Hindlimb muscle (tissue), 1 donor: ENCODE measurements around the gene GJC1. TPM values are rescaled to one million over a fixed set of nuclear protein-coding genes. Genes with fewer than 3 reads are reported as not detected.

ENCODE experiments used
- DNase-seq: peaks from one replicate; pipeline ENCODE4 v3.0.0-alpha.2; 2013
- polyA plus RNA-seq: library from polyadenylated mRNA; unstranded; fragments of 120-200 nt; gene quantifications from one replicate; pipeline ENCODE4 v1.2.1, GENCODE V29; 2013; ENCODE audit not compliant: insufficient read length

The GJC1 gene
- polyA plus RNA-seq, 1 donor, result 24.6 TPM

DNA sequence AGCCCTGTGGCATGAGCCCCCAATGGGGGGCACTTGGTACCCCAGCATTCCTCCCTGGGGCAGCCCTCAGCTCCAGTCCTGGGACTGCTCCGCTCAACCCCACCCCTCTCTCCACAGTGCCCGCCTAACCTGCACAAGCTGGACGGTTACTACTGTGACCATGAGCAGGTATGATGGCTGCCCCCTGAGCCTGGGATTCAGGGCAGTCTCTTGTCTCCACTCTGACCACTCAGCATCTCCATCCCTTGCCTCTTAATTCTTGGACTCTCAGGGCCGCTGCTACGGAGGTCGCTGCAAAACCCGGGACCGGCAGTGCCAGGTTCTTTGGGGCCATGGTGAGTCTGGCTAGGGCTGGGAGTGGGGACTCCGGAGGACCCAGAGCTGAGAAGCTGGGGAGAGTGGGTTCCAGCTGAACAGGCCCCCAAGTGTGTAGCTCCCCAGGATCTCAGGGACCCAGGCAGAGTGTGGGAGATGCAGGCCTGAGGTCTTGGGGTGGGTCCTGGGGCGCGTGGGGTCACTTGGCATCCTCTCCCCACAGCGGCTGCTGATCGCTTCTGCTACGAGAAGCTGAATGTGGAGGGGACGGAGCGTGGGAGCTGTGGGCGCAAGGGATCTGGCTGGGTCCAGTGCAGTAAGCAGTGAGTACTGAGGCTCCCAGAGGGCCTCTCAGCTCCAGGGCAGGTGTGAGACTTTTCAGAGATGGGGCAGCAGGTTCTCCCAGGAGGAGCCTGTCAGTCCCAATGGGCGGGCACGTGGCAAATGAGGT is 53.3 kb downstream of the GJC1 start:
- no peak for DNase-seq

DNA sequence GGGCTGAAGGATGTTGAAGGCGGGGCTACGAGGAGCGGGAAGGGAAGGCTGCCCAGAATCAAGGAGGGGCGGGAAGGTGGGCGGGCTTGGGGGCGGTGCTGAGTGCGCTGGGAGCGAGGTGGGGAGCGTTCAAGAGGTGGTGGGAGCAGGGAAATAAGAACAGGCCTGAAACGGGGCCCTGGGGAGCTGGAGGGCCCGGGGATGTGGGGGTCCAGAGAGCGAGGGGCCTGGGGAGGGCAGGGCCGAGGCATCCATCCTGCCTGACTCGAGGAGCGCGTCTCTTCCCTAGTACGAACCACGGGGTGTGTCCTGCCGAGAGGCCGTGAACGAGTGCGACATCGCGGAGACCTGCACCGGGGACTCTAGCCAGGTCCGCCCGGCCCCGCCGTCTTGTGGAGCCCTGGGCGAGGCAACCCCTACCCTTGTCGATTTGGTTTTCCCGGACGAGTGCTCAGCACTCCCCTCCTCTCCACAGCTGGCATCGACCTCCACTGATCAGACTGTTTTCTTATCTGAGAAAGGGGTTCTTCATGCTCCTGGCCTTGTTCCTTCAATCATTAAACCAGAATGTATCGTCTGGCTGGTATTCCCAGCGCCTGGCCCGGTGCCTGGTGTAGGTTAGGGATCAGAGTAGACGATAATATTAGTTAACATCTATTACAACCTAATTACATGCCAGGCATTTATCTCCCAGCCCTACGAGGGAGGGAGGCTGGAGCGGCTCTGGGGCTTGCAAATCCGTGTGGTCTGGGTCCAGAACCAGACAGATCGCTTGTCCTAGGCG is 54.1 kb downstream of the GJC1 start:
- no peak for DNase-seq

GRCh38 chr17:44775136-44775837 is 54.8 kb downstream of the GJC1 start:
- peak; percentile 96 for DNase-seq

GRCh38 chr17:44774271-44775135 is 55.6 kb downstream of the GJC1 start:
- peak; percentile 79 for DNase-seq

GRCh38 chr17:44773140-44773539 is 56.9 kb downstream of the GJC1 start:
- DNase-seq, result no peak

GRCh38 chr17:44772308-44773045 is 57.6 kb downstream of the GJC1 start:
- DNase-seq, result no peak

- DNase-seq, result no peak
Observed at GRCh38 chr17:44770166-44770925, 59.7 kb downstream of the GJC1 start.

- no peak for DNase-seq
Observed at GRCh38 chr17:44769647-44770084, 60.4 kb downstream of the GJC1 start.

DNA sequence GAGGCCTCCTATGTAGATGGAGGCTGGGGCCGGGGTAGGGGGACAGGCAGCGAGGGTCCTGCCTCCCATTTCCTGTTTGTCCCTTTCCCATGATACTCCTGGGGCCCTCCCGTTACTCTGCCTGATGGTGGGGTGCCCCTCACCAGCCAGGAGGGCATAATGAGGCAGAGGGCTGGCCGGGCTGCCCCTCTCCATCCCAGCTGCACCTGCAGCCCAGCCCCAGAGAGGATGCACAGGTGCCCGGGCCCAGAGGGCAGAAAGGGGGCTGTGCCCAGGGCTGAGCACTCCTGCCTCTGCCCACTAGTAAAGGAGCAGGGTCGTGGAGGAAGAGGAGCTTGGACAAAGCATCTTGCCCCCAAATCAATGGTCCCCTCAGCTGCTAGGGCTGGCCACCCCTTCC is 60.9 kb downstream of the GJC1 start:
- DNase-seq, result no peak

DNA sequence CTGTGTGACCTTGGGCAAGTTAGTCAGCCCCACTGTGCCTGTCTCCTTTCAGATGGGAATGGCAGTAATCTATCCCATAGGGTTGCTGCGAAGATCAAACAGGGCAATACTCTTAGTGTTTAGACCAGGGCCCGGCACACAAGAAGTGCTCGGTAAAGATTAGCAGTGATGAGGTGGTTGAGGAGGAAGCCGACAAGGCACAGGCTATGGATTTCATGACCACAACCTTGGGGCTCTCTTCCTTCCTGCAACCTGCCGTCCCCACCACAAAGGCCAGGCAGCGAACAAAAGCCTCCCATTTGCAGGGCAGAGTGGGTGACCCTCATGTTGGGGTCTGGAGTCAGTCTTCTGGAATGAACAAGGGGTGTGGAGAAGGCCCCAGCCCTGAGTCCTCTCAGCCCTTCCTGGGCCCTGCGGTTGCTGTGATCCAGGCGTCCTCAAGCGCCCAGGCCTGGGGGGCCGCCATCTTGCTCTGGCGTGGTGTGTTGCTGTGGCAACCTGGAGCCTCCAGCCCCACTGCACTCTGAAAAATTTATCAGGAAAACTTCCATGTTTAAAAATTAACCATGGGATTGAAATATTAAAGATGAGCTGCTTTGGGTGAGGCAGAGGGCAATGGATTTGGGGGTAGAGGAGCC is 61.5 kb downstream of the GJC1 start:
- DNase-seq, result no peak

DNA sequence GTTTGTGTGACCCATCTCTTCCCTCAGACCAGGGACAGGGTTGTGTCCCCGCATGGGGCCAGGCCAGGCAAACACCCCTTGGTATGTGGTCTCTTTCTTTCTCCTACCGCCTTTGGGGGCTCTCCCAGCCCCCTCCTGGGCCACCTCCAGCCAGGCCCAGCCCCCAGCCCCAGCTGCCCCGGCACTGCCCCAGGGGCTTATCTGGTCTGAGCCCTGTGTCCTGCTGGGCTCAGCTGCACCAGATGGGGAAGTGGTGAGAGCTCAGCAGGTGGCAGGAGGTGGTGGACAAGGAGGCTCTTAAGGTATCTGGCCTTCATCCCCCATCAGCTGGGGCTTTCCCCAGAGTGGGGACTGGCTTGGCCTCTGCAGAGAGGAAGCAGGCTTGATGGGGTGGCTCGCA is 62.6 kb downstream of the GJC1 start:
- DNase-seq, result no peak

GRCh38 chr17:44766409-44767038 is 63.6 kb downstream of the GJC1 start:
- no peak for DNase-seq

- DNase-seq, result no peak
Observed at GRCh38 chr17:44765965-44766364, 64.1 kb downstream of the GJC1 start.

- DNase-seq, result no peak
Observed at GRCh38 chr17:44763170-44763569, 66.9 kb downstream of the GJC1 start.

DNA sequence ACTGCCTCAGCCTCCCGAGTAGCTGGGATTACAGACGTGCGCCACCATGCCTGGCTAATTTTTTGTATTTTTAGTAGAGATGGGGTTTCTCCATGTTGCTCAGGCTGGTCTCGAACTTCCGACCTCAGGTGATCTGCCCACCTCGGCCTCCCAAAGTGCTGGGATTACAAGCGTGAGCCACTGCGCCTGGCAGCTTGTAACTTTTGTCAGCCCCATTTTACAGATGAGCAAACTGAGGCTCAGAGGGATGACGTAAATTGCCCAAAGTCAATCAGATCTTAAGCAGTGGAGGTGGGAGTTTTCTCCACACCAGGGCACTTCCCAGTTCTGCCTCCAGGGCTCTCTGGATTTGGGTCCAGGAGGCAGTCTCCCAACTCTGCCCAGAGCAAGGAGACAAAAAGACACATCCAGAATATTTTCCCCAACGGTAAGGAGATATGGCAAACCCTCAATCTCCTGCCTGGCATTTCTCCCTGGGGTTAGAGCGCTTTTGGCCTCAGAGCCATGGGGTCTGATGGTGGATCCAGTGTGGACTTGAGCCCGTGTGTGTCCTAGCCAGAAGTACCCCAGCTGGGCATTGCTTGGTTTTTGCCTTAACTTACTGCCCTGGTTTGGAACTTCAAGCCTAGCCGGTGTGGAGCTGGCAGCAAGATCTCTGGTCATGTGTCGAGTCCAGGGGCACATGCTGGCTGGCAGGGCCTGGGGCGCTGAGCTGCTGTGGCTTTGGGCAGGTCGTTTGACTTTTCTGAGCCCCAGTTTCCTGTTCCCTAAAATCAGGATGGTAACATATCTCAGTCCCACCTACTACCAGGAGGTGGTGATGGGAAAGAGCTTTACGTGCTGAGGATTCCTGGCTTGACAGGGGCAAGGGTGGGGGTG is 67.9 kb downstream of the GJC1 start:
- DNase-seq, result no peak

GRCh38 chr17:44760474-44761308 is 69.4 kb downstream of the GJC1 start:
- no peak for DNase-seq

GRCh38 chr17:44759916-44760243 is 70.2 kb downstream of the GJC1 start:
- no peak for DNase-seq
